Measurements from ENCODE around the gene BBX.

DNA sequence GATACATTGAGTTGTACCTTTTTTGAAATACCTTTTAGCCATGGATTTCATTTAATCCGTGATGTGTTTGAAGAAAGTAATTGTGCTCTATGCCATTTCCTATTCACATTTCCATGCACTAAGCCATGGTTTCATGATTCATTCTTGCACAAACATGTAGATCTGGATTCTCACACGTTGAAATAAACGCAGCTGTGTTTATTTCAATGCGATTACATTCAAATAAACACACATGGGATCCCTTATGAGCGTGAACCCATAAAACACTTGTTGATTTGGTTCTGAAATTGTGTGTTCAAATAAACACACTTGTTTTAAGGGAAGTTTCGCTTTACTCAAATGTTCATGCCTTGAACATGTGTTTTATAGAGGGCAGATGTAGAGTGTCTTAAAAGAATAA, 39.2 kb downstream of the BBX start:
- TF ChIP-seq, protein P1, sequence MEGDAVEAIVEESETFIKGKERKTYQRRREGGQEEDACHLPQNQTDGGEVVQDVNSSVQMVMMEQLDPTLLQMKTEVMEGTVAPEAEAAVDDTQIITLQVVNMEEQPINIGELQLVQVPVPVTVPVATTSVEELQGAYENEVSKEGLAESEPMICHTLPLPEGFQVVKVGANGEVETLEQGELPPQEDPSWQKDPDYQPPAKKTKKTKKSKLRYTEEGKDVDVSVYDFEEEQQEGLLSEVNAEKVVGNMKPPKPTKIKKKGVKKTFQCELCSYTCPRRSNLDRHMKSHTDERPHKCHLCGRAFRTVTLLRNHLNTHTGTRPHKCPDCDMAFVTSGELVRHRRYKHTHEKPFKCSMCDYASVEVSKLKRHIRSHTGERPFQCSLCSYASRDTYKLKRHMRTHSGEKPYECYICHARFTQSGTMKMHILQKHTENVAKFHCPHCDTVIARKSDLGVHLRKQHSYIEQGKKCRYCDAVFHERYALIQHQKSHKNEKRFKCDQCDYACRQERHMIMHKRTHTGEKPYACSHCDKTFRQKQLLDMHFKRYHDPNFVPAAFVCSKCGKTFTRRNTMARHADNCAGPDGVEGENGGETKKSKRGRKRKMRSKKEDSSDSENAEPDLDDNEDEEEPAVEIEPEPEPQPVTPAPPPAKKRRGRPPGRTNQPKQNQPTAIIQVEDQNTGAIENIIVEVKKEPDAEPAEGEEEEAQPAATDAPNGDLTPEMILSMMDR (IDR thresholded peaks at IDR 0.05) = no peak
- no peak for TF ChIP-seq POLR2A (IDR thresholded peaks at IDR 0.05)
